Fibroblast of lung (primary cell): Measurements from ENCODE around the gene CCL7. TPM values are rescaled to one million over a fixed set of nuclear protein-coding genes. Genes with fewer than 3 reads are reported as not detected.

Experiments
- DNase-seq, 2 donors: peaks; one replicate each; pipeline versions ENCODE4 v3.0.0 to v3.0.0-alpha.2; 2010; ENCODE audit warnings: low read depth in 2 of 2
- H2AFZ ChIP-seq: 2 replicates; pipeline ENCODE4 v1.5.1; 2012; ENCODE audit warnings: low read length, control low read depth, inconsistent platforms
- H3K27ac ChIP-seq: 2 replicates; pipeline ENCODE4 v1.5.1; 2011; ENCODE audit warnings: low read length, control low read depth; ENCODE audit not compliant: insufficient read depth
- H3K27me3 ChIP-seq: 2 replicates; pipeline ENCODE4 v1.5.1; 2011; ENCODE audit warnings: mild to moderate bottlenecking, low read length; ENCODE audit not compliant: control insufficient read depth, insufficient read depth
- H3K36me3 ChIP-seq: 2 replicates; pipeline ENCODE4 v1.5.1; 2011; ENCODE audit warnings: low read length; ENCODE audit not compliant: control insufficient read depth, insufficient read depth
- H3K4me1 ChIP-seq: 2 replicates; pipeline ENCODE4 v1.5.1; 2011; ENCODE audit warnings: low read length; ENCODE audit not compliant: control insufficient read depth, insufficient read depth; ENCODE audit errors: extremely low read depth
- H3K4me2 ChIP-seq: 2 replicates; pipeline ENCODE4 v1.5.1; 2011; ENCODE audit warnings: low read length, control low read depth; ENCODE audit not compliant: insufficient read depth; ENCODE audit errors: extremely low read depth
- H3K4me3 ChIP-seq, 4 experiments: fragments of 200-600 bp in 1 of 4; sonication (generic) in 1 of 4; replicated peaks in 1 of 4; 2 replicates each; pipeline ENCODE4 v1.5.1; 2011 to 2016; ENCODE audit warnings: low read length in 4 of 4, low read depth in 3 of 4, mild to moderate bottlenecking in 3 of 4, control low read depth in 2 of 4, inconsistent platforms in 1 of 4, mixed read lengths in 1 of 4; ENCODE audit not compliant: insufficient read depth in 1 of 4; ENCODE audit errors: control extremely low read depth in 1 of 4
- H3K79me2 ChIP-seq: 2 replicates; pipeline ENCODE4 v1.5.1; 2012; ENCODE audit warnings: mild to moderate bottlenecking, low read length, inconsistent platforms; ENCODE audit not compliant: control insufficient read depth, insufficient read depth
- H3K9ac ChIP-seq: 2 replicates; pipeline ENCODE4 v1.5.1; 2011; ENCODE audit warnings: mild to moderate bottlenecking, low read length, control low read depth; ENCODE audit not compliant: insufficient read depth
- H3K9me3 ChIP-seq: 2 replicates; pipeline ENCODE4 v1.5.1; 2012; ENCODE audit warnings: low read depth, low read length; ENCODE audit not compliant: control insufficient read depth, insufficient read depth
- H4K20me1 ChIP-seq: 2 replicates; pipeline ENCODE4 v1.5.1; 2011; ENCODE audit warnings: low read length; ENCODE audit not compliant: control insufficient read depth, insufficient read depth; ENCODE audit errors: extremely low read depth
- EZH2 ChIP-seq: IDR thresholded peaks from 2 replicates; pipeline ENCODE4 v1.5.1; 2012; ENCODE audit warnings: low read length, control low read depth, mild to moderate bottlenecking; ENCODE audit errors: missing control alignments
- polyA plus RNA-seq, 2 donors: library from polyadenylated mRNA; depleted of rRNA in 1 of 2; stranded (reverse) in 1 of 2; unstranded in 1 of 2; fragments of >200 nt; gene quantifications; 2 replicates each; pipeline ENCODE4 v1.2.1, GENCODE V29; 2011 to 2012; ENCODE audit warnings: missing spikeins in 1 of 2
- total RNA-seq: library from RNA; depleted of rRNA; stranded (reverse); fragments of >200 nt; gene quantifications from 2 replicates; pipeline ENCODE4 v1.2.1, GENCODE V29; 2014
- TF ChIP-seq, protein P1 (sequence below), 2 donors: IDR thresholded peaks in 1 of 2; conservative IDR thresholded peaks in 1 of 2; 1 replicate in 1 of 2; 2 replicates in 1 of 2; pipeline ENCODE4 v1.5.1; 2011 to 2012; ENCODE audit warnings: low read length in 2 of 2, control low read depth in 1 of 2, inconsistent platforms in 1 of 2, low read depth in 1 of 2, mild to moderate bottlenecking in 1 of 2

Gene CCL7
- total and polyA plus RNA-seq, 2 donors (not counting 1 experiment from before 2014, with no cell fraction given), result 0.33 to 0.81 TPM

- no peak for TF ChIP-seq EZH2
- TF ChIP-seq, protein P1, sequence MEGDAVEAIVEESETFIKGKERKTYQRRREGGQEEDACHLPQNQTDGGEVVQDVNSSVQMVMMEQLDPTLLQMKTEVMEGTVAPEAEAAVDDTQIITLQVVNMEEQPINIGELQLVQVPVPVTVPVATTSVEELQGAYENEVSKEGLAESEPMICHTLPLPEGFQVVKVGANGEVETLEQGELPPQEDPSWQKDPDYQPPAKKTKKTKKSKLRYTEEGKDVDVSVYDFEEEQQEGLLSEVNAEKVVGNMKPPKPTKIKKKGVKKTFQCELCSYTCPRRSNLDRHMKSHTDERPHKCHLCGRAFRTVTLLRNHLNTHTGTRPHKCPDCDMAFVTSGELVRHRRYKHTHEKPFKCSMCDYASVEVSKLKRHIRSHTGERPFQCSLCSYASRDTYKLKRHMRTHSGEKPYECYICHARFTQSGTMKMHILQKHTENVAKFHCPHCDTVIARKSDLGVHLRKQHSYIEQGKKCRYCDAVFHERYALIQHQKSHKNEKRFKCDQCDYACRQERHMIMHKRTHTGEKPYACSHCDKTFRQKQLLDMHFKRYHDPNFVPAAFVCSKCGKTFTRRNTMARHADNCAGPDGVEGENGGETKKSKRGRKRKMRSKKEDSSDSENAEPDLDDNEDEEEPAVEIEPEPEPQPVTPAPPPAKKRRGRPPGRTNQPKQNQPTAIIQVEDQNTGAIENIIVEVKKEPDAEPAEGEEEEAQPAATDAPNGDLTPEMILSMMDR (conservative IDR thresholded peaks at IDR 0.05 in 1 of 2, IDR thresholded peaks at IDR 0.05 in 1 of 2; ENCODE audit: low read depth in 1 of 2, low read length in 2 of 2), result no peak
- Histone ChIP-seq H3K4me2 (no peak overlapping the region), H3K27ac (no peak overlapping the region), H3K79me2 (no peaks in the 10 kb centered on the region), H3K36me3 (no peaks in the 10 kb centered on the region), H3K4me1 (peaks cover 4% of the 10 kb centered on the region), H2AFZ (no peak overlapping the region), H3K4me3 (no peak overlapping the region), H4K20me1 (no peaks in the 10 kb centered on the region), H3K9me3 (no peaks in the 10 kb centered on the region), H3K27me3 (no peaks in the 10 kb centered on the region), H3K9ac (no peak overlapping the region)
- peak in 1 of 2 donors; percentile 21 for DNase-seq
These were observed 29.0 kb downstream of the CCL7 start for GRCh38 chr17:34299027-34299426.

DNA sequence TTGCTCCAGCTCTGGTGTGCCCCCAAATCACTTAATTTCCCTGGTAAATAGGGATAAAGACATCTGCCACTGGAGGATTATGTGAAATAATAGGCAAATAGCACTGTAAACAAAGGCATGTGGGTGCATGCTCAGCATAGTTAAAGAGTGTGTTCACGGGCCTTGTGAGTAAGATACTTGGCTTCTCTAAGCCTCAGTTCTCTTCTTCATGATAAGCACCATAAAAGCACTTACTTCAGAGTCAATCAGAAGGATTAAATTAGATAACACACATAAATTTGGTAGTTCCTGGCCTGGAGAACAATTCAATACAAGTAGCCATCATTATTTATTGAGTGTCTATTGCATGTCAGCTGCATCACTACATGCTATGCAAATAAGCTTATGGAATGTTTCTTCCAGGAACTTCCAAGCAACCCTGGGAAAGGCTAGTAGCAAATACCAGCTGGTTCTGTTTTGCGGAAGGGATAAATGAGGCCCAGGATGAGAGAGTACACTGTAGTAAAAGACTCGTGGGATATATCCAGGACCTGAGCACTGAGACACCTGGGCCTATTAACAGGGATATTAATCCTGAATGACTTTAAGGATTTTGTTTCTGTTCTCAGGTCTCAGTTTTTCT, 30.0 kb downstream of the CCL7 start:
- peak overlapping the region; percentile 32 for H3K27ac ChIP-seq
- H3K9me3 ChIP-seq, result no peaks in the 10 kb centered on the region
- H3K9ac ChIP-seq, result no peak overlapping the region
- peak overlapping the region; percentile 34 for H3K4me2 ChIP-seq
- no peaks in the 10 kb centered on the region for H3K36me3 ChIP-seq
- no peak overlapping the region for H2AFZ ChIP-seq
- no peaks in the 10 kb centered on the region for H4K20me1 ChIP-seq
- no peak overlapping the region for H3K4me3 ChIP-seq
- peak; percentile 28 to 89 for DNase-seq
- H3K4me1 ChIP-seq, result peaks cover 4% of the 10 kb centered on the region
- no peaks in the 10 kb centered on the region for H3K27me3 ChIP-seq
- H3K79me2 ChIP-seq, result no peaks in the 10 kb centered on the region
- TF ChIP-seq, protein P1 (conservative IDR thresholded peaks at IDR 0.05 in 1 of 2, IDR thresholded peaks at IDR 0.05 in 1 of 2; ENCODE audit: low read depth in 1 of 2, low read length in 2 of 2), result no peak
- no peak for TF ChIP-seq EZH2

DNA sequence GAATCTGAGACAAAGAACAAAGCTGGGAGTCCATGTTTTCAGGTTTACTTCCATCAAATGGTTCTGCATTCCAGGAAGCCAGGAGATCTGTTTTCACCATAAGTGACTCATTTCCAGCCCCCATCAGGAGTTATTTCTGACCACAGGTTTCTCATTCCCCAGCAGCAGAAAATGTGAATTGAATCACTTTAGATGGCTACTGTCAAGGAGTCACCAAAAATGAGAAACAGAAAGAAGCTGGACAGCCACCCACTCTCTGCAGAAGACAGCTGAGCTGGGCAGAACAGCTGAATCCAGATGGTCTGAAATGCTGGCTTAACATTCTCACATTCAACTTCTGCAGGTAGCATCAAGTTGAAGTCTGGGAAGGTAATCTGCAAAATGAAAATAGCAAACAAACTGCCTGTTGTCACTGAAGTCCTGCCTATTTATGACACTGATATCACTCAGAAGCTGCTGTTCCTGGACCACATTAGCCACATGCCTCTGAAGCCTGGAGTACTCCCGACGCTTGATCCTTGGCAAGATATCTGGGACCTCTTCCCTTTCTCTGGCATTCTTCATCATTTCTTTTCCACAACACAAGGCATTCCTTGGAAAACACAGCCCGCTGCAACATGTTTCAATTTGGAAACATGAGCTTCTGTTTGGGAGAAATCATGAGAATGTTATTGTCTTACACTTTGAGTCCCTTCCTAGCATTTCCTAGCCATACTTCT, 30.8 kb downstream of the CCL7 start:
- H4K20me1 ChIP-seq, result no peaks in the 10 kb centered on the region
- peak in 1 of 2 donors; percentile 93 for DNase-seq
- no peak overlapping the region for H2AFZ ChIP-seq
- H3K4me1 ChIP-seq, result peaks cover 4% of the 10 kb centered on the region
- peak overlapping the region; percentile 32 for H3K27ac ChIP-seq
- H3K79me2 ChIP-seq, result no peaks in the 10 kb centered on the region
- H3K4me3 ChIP-seq, result no peak overlapping the region
- no peak for TF ChIP-seq EZH2
- TF ChIP-seq, protein P1 (conservative IDR thresholded peaks at IDR 0.05 in 1 of 2, IDR thresholded peaks at IDR 0.05 in 1 of 2; ENCODE audit: low read depth in 1 of 2, low read length in 2 of 2), result no peak
- peak overlapping the region; percentile 36 for H3K4me2 ChIP-seq
- H3K27me3 ChIP-seq, result no peaks in the 10 kb centered on the region
- no peak overlapping the region for H3K9ac ChIP-seq
- H3K9me3 ChIP-seq, result no peaks in the 10 kb centered on the region
- H3K36me3 ChIP-seq, result no peaks in the 10 kb centered on the region
